ENCODE measurements around the gene AP3S2. TPM values are rescaled to one million over a fixed set of nuclear protein-coding genes. Genes with fewer than 3 reads are reported as not detected.

Gene AP3S2
- total and polyA plus RNA-seq, 2 of the 13 experiments (the other 11 are each of a cell fraction or from before 2014, with no cell fraction given) = 17.6 to 44.4 TPM

DNA sequence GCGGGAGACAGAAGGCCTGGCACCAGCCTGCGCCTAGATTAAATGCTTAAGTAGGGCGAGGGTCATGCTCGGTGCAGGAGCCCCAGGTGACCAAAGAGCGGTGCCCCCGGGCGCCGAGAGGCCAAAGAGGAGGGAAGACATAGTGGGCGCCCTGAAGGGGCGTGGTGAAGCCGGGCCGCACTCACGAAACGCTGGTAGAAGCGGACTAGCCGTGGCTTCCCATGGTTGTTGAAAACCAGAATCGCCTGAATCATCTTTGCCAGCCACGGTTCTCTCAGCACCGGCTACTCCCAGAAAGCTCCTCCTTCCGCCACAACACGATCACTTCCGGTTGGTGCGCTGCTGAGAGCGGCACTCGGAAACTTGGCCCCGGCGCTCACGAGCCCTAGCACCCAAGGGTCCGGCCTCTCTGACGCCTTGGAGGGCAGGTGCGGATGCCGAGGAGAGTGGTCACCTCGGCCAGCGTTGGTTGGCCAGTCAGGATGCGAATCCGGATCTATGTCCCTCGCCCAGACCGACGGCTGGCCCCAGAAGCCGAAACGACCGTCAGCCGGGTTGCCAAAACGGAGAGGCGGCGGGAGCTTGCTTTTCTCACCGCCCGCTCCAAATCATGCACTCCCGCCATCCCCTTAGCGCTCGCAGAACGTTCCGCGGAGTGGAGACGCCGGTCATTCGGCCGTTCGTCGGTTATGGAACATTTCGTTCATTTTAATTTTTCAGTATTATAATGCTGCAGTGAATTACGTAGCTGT, at the start of gene AP3S2 (continued):
- TF ChIP-seq MLXIP (CRISPR knock-in tag; IDR thresholded peaks at IDR 0.05; ENCODE audit: borderline replicate concordance) (no peak), ZNF761 (CRISPR knock-in tag; conservative IDR thresholded peaks at IDR 0.05) (no peak; the same call in 1 of the 2 replicates), ARNT2 (CRISPR knock-in tag; IDR thresholded peaks at IDR 0.05; ENCODE audit: low read depth) (peak; percentile 65; the same call in 1 of the 2 replicates), FOXA3 (CRISPR knock-in tag; IDR thresholded peaks at IDR 0.05) (peak; percentile 85), HOXA7 (CRISPR knock-in tag; IDR thresholded peaks at IDR 0.05) (no peak), FOXJ3 (CRISPR knock-in tag; IDR thresholded peaks at IDR 0.05; ENCODE audit: borderline replicate concordance) (no peak; the same call in 1 of the 2 replicates), KDM4B (CRISPR knock-in tag; IDR thresholded peaks at IDR 0.05) (peak; percentile 99), ZNF180 (CRISPR knock-in tag; IDR thresholded peaks at IDR 0.05; ENCODE audit: borderline replicate concordance, low read depth) (no peak), SOX13 (IDR thresholded peaks at IDR 0.05) (no peak; the same call in 1 of the 2 replicates), SOX13 (CRISPR knock-in tag; conservative IDR thresholded peaks at IDR 0.05 in 1 of 2, IDR thresholded peaks at IDR 0.05 in 1 of 2) (peak in 1 of 2 experiments; percentile 74; a peak in 2 of 4 replicates), ATRX (CRISPR knock-in tag; IDR thresholded peaks at IDR 0.05; ENCODE audit: borderline replicate concordance) (no peak), ZFP90 (CRISPR knock-in tag; IDR thresholded peaks at IDR 0.05; ENCODE audit: borderline replicate concordance) (no peak), TMF1 (CRISPR knock-in tag; IDR thresholded peaks at IDR 0.05; ENCODE audit: low read depth) (peak; percentile 85), RBM39 (IDR thresholded peaks at IDR 0.05; ENCODE audit: low read depth, low read length, poor library complexity, severe bottlenecking) (peak; percentile 81), ZNF652 (CRISPR knock-in tag; IDR thresholded peaks at IDR 0.05; ENCODE audit: borderline replicate concordance, low read depth) (peak; percentile 47; the same call in 1 of the 2 replicates), ZNF260 (CRISPR knock-in tag; IDR thresholded peaks at IDR 0.05; ENCODE audit: borderline replicate concordance, low read depth) (peak; percentile 82; the same call in 1 of the 2 replicates), WIZ (CRISPR knock-in tag; IDR thresholded peaks at IDR 0.05) (no peak), ZNF556 (CRISPR knock-in tag; IDR thresholded peaks at IDR 0.05; ENCODE audit: borderline replicate concordance) (peak; percentile 97), CSRNP2 (CRISPR knock-in tag; conservative IDR thresholded peaks at IDR 0.05; ENCODE audit: low read depth) (no peak), SMAD3 (CRISPR knock-in tag; IDR thresholded peaks at IDR 0.05) (peak; percentile 93), ZNF17 (CRISPR knock-in tag; IDR thresholded peaks at IDR 0.05) (no peak)
- TF ChIP-seq, protein P1, sequence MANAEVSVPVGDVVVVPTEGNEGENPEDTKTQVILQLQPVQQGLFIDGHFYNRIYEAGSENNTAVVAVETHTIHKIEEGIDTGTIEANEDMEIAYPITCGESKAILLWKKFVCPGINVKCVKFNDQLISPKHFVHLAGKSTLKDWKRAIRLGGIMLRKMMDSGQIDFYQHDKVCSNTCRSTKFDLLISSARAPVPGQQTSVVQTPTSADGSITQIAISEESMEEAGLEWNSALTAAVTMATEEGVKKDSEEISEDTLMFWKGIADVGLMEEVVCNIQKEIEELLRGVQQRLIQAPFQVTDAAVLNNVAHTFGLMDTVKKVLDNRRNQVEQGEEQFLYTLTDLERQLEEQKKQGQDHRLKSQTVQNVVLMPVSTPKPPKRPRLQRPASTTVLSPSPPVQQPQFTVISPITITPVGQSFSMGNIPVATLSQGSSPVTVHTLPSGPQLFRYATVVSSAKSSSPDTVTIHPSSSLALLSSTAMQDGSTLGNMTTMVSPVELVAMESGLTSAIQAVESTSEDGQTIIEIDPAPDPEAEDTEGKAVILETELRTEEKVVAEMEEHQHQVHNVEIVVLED (CRISPR knock-in tag; IDR thresholded peaks at IDR 0.05; ENCODE audit: borderline replicate concordance) = peak; percentile 79
- TF ChIP-seq, protein P2, sequence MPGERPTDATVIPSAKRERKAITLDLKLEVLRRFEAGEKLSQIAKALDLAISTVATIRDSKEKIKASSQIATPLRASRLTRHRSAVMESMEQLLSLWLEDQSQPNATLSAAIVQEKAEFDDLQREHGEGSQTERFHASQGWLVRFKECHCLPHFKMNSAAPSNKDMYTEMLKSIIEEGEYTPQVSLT (CRISPR knock-in tag; IDR thresholded peaks at IDR 0.05; ENCODE audit: borderline replicate concordance, low read depth) = peak; percentile 76; the same call in 1 of the 2 replicates

All from HepG2 (cell line).